KMS-11 (cell line): ENCODE results near the gene EXOC6B.

Experiments
- H2AFZ ChIP-seq: fragments of 200-600 bp; sonication (generic); 2 replicates; pipeline ENCODE4 v1.6.1; 2016; ENCODE audit warnings: antibody characterized with exemption, mixed run types, low read depth
- H3K27ac ChIP-seq: fragments of 200-600 bp; sonication (generic); 2 replicates; pipeline ENCODE4 v1.6.1; 2016; ENCODE audit warnings: mild to moderate bottlenecking, mixed run types
- H3K27me3 ChIP-seq: fragments of 200-600 bp; sonication (generic); 2 replicates; pipeline ENCODE4 v1.6.1; 2017; ENCODE audit warnings: mild to moderate bottlenecking, low read depth, mixed run types, moderate library complexity; ENCODE audit not compliant: insufficient read depth
- H3K36me3 ChIP-seq: fragments of 200-600 bp; sonication (generic); 2 replicates; pipeline ENCODE4 v1.6.1; 2017; ENCODE audit warnings: mild to moderate bottlenecking, mixed run types; ENCODE audit not compliant: insufficient read depth
- H3K4me1 ChIP-seq: fragments of 200-600 bp; sonication (generic); 2 replicates; pipeline ENCODE4 v1.6.1; 2016; ENCODE audit warnings: mild to moderate bottlenecking, low read depth, mixed run types; ENCODE audit not compliant: poor library complexity, severe bottlenecking
- H3K4me2 ChIP-seq: fragments of 200-600 bp; sonication (generic); 2 replicates; pipeline ENCODE4 v1.7.0; 2016; ENCODE audit warnings: mild to moderate bottlenecking, mixed run types
- H3K4me3 ChIP-seq: fragments of 200-600 bp; sonication (generic); IDR thresholded peaks from 2 replicates; pipeline ENCODE4 v1.6.1; 2017; ENCODE audit warnings: low read depth, low read length, mixed read lengths; ENCODE audit not compliant: insufficient read depth
- H3K79me2 ChIP-seq: fragments of 200-600 bp; sonication (generic); 2 replicates; pipeline ENCODE4 v1.6.1; 2016; ENCODE audit warnings: low read depth, mixed run types; ENCODE audit not compliant: insufficient read depth
- H3K9ac ChIP-seq: fragments of 200-600 bp; sonication (generic); 2 replicates; pipeline ENCODE4 v1.6.1; 2016; ENCODE audit warnings: mild to moderate bottlenecking, mixed run types
- H4K20me1 ChIP-seq: fragments of 200-600 bp; sonication (generic); 2 replicates; pipeline ENCODE4 v1.6.1; 2016; ENCODE audit warnings: mild to moderate bottlenecking, mixed run types; ENCODE audit not compliant: insufficient read depth
- CTCF ChIP-seq: fragments of 200-600 bp; sonication (generic); conservative IDR thresholded peaks from 2 replicates; pipeline ENCODE4 v1.6.1; 2017; ENCODE audit warnings: low read depth, mild to moderate bottlenecking, antibody characterized with exemption, low read length, moderate library complexity, mixed read lengths

EXOC6B gene

GRCh38 chr2:72237549-72237948 is 588.3 kb downstream of the EXOC6B start:
- Histone ChIP-seq H4K20me1 (no peaks in the 10 kb centered on the region), H3K79me2 (no peaks in the 10 kb centered on the region), H3K4me3 (no peak overlapping the region), H2AFZ (no peak overlapping the region), H3K36me3 (no peaks in the 10 kb centered on the region), H3K4me2 (no peak overlapping the region), H3K27me3 (no peaks in the 10 kb centered on the region), H3K27ac (no peak overlapping the region), H3K4me1 (no peaks in the 10 kb centered on the region), H3K9ac (no peak overlapping the region)
- TF ChIP-seq CTCF = no peak

GRCh38 chr2:72236445-72237067 is 589.3 kb downstream of the EXOC6B start:
- Histone ChIP-seq H4K20me1 (no peaks in the 10 kb centered on the region), H3K79me2 (no peaks in the 10 kb centered on the region), H2AFZ (no peak overlapping the region), H3K36me3 (no peaks in the 10 kb centered on the region), H3K4me1 (no peaks in the 10 kb centered on the region), H3K9ac (no peak overlapping the region), H3K27me3 (no peaks in the 10 kb centered on the region), H3K27ac (no peak overlapping the region), H3K4me3 (no peak overlapping the region), H3K4me2 (no peak overlapping the region)
- TF ChIP-seq CTCF = no peak

- H4K20me1 ChIP-seq = no peaks in the 10 kb centered on the region
- no peak overlapping the region for H3K4me2 ChIP-seq
- no peak overlapping the region for H3K4me3 ChIP-seq
- H3K79me2 ChIP-seq = no peaks in the 10 kb centered on the region
- no peaks in the 10 kb centered on the region for H3K27me3 ChIP-seq
- no peaks in the 10 kb centered on the region for H3K36me3 ChIP-seq
- no peaks in the 10 kb centered on the region for H3K4me1 ChIP-seq
- TF ChIP-seq CTCF = no peak
- no peak overlapping the region for H3K27ac ChIP-seq
- H2AFZ ChIP-seq = no peak overlapping the region
- H3K9ac ChIP-seq = no peak overlapping the region
Observed at GRCh38 chr2:72235497-72236415, 590.1 kb downstream of the EXOC6B start.

GRCh38 chr2:72233211-72233610 is 592.6 kb downstream of the EXOC6B start:
- Histone ChIP-seq H3K4me2 (no peak overlapping the region), H3K27me3 (no peaks in the 10 kb centered on the region), H3K36me3 (no peaks in the 10 kb centered on the region), H3K4me3 (no peak overlapping the region), H3K9ac (no peak overlapping the region), H2AFZ (no peak overlapping the region), H3K79me2 (no peaks in the 10 kb centered on the region), H4K20me1 (no peaks in the 10 kb centered on the region), H3K4me1 (no peaks in the 10 kb centered on the region), H3K27ac (no peak overlapping the region)
- no peak for TF ChIP-seq CTCF
